ENCODE data around the gene CCDC83. TPM values are rescaled to one million over a fixed set of nuclear protein-coding genes. Genes with fewer than 3 reads are reported as not detected.

CCDC83 gene
- total RNA-seq, 1 experiment from 2014 or later, result not detected

GRCh38 chr11:85896876-85897275, 41.7 kb downstream of the CCDC83 start:
- H3K4me3 Mint-ChIP-seq, result no peak overlapping the region
- no peak overlapping the region for H3K4me2 ChIP-seq (ENCODE audit: insufficient read depth, insufficient read length, low read length)
- H3T11ph ChIP-seq (ENCODE audit: low read length), result no peak overlapping the region
- WGBS (ENCODE audit: extremely low coverage, insufficient read length, low lambda C conversion rate), result no CpG with 5 or more reads among the region's 3 CpGs
- no peak overlapping the region for H2AFZ ChIP-seq (ENCODE audit: low read length)
- no peak overlapping the region for H3K56ac ChIP-seq (ENCODE audit: insufficient read length, low read depth, low read length)
- H2AK5ac ChIP-seq (ENCODE audit: insufficient read length, low read length), result no peak overlapping the region
- no peaks in the 10 kb centered on the region; a peak in 2 of 7 replicates for H3K36me3 Mint-ChIP-seq (ENCODE audit: insufficient read depth in 1 of 3, low read depth in 3 of 3)
- H2BK20ac ChIP-seq (ENCODE audit: low read depth, low read length, poor library complexity, severe bottlenecking), result no peak overlapping the region
- no peak overlapping the region for H2BK12ac ChIP-seq (ENCODE audit: insufficient read length, low read depth, low read length)
- no peaks in the 10 kb centered on the region for H3K9me3 ChIP-seq (ENCODE audit: control insufficient read depth, low read depth, low read length)
- H3K23me2 ChIP-seq (ENCODE audit: insufficient read length, low read depth, low read length, poor library complexity, severe bottlenecking), result no peaks in the 10 kb centered on the region
- H3K27ac ChIP-seq (ENCODE audit: insufficient read length, low read depth, low read length), result no peak overlapping the region
- H3K79me2 ChIP-seq (ENCODE audit: insufficient read depth, low read length), result no peaks in the 10 kb centered on the region
- no peaks in the 10 kb centered on the region for H3K27me3 Mint-ChIP-seq (ENCODE audit: low read depth)
- no peak overlapping the region for H3K27ac Mint-ChIP-seq
- H3K14ac ChIP-seq (ENCODE audit: insufficient read depth, low read length), result no peak overlapping the region
- H4K91ac ChIP-seq (ENCODE audit: insufficient read length, low read depth, low read length), result no peak overlapping the region
- no peaks in the 10 kb centered on the region for H3K9me3 Mint-ChIP-seq
- no peaks in the 10 kb centered on the region for H4K20me1 ChIP-seq (ENCODE audit: control insufficient read depth, insufficient read depth, insufficient read length)
- no peak overlapping the region for H3K9ac ChIP-seq (ENCODE audit: extremely low read depth, insufficient read length, low read length)
- H2BK120ac ChIP-seq (ENCODE audit: low read depth, low read length, poor library complexity, severe bottlenecking), result no peak overlapping the region
- no peak overlapping the region for H3K4ac ChIP-seq (ENCODE audit: low read depth, low read length)
- no peak for TF ChIP-seq CTCF (conservative IDR thresholded peaks at IDR 0.05)
- H3K79me1 ChIP-seq (ENCODE audit: insufficient read depth, low read depth, low read length, poor library complexity, severe bottlenecking), result no peaks in the 10 kb centered on the region
- no peak for DNase-seq
- no peak overlapping the region for H2BK15ac ChIP-seq (ENCODE audit: low read depth, low read length)
- H4K5ac ChIP-seq (ENCODE audit: insufficient read length, low read depth, low read length), result no peak overlapping the region
- H3K18ac ChIP-seq (ENCODE audit: insufficient read length, low read depth, low read length), result no peak overlapping the region
- no peak overlapping the region for H2BK5ac ChIP-seq (ENCODE audit: insufficient read length, low read length)
- no peaks in the 10 kb centered on the region for H3K27me3 ChIP-seq (ENCODE audit: insufficient read depth, low read length)
- no peak overlapping the region for H3K23ac ChIP-seq (ENCODE audit: insufficient read length, low read depth, low read length)
- peaks cover 9% of the 10 kb centered on the region in 2 experiments; a peak in 3 of 4 replicates for H3K4me1 Mint-ChIP-seq
- no peaks in the 10 kb centered on the region for H3K4me1 ChIP-seq (ENCODE audit: insufficient read depth, low read length)
- H4K8ac ChIP-seq (replicated peaks; ENCODE audit: insufficient read length, low read depth, low read length), result no peak overlapping the region

All from H9 (cell line).